NCI-H1048 (cell line): Measurements from ENCODE around the gene OGT.
"Not testable (repeated sequence)": the region's sequence is repeated elsewhere in the genome, so short reads cannot be mapped to it uniquely, and the experiment has no call there.

ENCODE experiments used
- DNase-seq: peaks from one replicate; lab custom pipeline; 2025; lab: John Stamatoyannopoulos, UW

The OGT gene

DNA sequence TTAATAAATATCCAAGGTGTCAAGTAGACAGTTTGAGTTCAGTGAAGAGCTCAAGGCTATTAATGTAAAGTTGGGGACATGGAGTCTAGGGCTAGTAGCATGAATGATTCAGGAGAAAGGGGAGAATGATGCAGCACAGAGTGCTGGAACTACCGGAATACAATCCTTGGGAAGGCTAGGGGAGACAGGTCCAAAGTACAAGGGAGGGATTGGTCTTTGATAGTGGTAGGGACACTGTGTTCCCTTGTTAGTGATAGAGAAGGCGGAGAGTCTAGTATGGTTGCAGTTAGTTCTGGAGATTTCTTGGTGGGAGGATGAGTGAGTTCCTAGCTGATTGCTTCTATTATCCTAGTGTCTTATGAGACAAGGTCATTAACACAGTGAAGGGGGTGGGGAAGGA is 54.0 kb downstream of the OGT start:
- no peak for DNase-seq

DNA sequence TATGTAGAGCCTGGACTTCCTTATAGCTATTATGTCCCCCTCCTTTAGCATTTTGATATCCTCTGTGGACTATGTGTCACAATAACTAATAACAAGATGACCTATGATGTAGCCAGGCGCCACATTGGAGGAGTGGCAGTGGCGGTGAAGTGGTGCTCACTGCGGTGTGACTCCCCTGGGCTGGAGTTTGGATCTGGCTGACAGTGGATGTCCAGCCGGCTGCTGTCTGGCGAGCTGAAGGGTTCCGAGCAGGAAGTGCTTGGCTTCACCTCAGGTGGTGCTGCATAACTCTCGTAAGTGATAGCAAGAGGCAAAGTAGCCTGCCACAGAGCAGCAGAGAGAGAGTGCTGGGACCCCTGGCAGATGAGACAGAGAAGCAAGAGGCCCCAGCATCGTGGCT is 60.3 kb downstream of the OGT start:
- not testable (repeated sequence) for DNase-seq

DNA sequence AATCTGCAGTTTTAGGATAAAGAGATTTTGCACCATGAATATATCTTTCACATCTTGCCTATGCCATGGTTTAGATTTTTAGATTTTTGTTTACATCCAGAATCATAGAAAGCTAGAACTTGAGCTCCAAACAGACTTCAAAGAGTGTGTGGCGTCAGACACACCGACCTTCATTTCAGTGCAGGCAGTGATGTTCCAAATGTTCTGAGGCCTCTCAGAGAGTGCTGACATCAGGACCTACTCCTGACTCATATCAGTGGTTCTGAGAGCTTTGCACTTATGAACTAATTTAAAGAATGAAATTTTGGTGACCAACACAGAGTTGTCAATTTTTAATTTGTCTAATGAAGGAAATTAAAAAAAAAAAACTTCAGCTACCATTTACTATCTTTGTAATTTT is 67.1 kb downstream of the OGT start:
- no peak for DNase-seq

DNA sequence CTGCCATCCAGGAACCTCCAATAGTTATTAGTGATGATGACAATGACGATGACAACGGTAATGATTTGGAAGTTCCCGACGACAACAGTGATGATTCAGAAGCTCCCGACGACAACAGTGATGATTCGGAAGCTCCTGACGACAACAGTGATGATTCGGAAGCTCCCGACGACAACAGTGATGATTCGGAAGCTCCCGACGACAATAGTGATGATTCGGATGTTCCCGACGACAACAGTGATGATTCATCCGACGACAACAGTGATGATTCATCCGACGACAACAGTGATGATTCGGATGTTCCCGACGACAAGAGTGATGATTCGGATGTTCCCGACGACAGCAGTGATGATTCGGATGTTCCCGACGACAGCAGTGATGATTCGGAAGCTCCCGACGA is 70.7 kb downstream of the OGT start:
- DNase-seq: no peak

DNA sequence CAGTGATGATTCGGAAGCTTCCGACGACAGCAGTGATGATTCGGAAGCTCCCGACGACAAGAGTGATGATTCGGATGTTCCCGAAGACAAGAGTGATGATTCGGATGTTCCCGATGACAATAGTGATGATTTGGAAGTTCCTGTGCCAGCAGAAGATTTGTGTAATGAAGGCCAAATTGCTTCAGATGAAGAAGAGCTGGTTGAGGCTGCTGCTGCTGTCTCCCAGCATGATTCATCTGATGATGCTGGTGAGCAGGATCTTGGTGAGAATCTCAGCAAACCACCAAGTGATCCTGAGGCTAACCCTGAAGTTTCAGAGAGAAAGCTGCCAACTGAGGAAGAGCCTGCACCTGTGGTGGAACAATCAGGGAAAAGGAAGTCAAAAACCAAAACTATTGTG is 71.2 kb downstream of the OGT start:
- no peak for DNase-seq

DNA sequence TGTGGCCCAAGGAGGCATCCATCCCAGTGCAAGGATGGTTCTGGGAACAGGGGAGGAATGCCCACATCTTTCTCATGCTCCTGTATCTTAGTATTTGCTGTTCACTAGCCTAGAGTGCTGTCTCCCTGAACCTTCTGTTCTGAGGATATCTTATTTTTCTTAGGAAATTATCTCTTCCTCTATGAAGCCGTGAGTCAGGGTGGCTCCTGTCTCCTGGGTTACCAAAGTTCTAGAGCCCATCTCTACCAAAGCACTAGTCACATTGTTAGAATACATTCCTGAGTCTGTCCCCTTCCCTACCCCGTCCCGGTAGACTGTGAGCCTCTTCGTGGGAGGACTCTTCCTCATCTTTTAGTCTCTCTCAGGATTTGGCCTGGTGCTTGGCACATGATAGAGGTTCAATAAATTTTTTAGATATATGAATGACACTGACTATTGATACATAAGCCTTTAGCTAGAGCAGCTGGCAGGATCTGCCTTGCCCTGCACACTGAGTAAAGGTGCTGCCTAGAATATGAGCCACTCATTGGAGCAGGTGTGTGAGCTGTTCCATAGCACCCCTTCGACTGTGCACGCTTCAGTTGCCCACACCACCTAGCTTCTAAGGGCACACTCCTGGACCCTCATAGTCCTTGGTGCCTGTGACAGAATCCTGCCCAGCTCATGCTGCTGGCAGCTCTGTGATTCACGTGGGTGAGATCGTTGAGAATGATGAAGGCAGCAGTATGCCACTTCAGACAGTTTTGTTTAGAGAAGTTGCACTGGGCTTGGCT is 72.1 kb downstream of the OGT start:
- no peak for DNase-seq

DNA sequence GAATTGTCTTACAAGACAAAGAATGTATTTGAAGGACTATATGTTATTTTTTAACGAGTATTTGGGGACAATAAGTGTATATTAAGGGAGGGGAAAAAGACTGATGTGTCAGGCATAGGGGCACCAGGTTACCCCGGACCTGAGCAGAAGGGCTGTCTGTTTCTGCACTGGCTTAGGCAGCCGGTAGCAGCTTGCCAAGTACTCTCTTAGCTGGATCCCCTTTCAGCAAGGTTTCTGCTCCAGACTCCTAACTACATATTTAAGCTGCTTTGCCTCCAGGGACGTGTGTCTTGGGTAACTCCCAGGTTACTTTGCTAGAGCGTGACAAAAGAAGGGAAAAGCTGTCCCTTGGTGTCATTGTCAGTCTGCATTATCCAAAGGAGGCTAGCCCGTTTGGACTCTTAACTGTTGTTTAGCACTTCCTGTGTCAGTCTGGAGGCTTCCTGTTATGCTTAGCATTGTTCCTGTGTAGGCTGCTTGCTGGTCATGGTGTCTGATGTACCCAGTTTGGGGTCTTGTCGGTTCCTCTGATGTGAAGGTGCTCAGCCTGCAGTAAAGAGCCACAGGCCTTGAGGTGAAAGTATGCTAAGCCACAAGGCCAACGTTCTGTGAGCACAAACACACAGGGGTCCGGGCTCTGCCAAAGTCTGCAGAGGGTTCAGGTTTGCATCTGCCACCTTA is 73.8 kb downstream of the OGT start:
- DNase-seq: no peak

DNA sequence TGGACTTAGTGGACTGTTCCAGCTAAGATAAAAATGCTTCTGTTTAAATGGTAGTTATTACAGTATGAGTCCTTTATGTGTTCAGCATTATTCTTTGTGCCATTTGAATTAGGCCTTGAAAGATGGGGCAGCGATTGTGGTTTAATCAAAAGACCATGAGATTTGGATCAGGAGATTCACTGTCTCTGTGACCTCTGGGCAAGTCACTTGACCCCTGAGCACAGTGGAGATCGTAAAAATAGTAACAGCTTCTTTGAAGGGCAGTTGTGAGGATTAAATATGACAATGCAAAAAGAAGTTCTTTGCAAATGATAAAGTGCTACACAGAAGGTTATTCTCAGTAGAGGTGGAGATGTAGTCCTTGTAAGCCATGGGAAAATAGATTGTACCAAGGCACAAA is 74.6 kb downstream of the OGT start:
- no peak for DNase-seq

DNA sequence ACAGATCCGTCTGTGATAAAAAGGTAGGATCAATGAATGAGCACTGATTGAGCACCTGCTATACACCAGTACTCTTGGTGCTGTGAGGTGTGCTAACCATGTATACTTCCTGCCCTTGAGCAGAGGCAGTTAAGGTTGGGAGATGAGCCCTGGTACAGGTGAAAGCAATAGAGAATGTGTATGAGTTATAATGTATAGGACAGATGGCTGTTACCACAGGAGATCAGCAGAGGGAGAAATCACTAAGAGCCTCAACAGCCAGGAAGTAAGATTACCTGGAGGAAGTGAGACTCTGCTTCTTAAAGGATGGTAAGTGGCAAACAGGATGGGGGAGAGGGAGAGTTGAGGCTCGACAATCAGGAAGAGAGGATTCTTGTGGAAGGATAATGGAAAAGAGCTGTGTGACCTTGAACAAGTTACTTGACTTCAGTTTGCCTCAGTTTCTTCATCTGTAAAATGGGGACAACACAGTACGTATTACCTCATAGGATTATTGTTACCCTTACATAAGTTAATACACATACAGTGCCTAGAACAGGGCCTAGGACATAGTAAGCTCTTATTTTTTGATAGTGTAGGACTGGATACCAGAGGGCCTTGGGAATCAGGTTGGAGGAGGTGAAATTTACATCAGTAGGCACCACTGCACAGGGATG is 76.3 kb downstream of the OGT start:
- DNase-seq: no peak

DNA sequence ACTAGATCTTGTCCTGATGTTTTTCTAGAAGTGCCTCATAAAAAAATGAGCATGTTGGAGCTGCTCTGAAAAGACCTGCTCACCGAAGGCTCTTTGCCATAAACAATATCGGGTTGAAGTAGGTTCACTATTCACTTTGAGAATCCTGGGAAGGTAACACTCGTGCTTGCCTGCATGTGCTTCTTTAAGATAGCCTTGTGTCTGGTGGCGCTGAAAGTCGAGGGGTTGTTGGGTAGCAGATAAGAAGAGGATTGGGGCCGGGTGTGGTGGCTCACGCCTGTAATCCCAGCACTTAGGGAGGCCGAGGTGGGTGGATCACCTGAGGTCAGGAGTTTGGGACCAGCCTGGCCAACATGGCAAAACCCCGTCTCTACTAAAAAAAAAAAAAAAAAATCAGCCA is 78.8 kb downstream of the OGT start:
- not testable (repeated sequence) for DNase-seq

DNA sequence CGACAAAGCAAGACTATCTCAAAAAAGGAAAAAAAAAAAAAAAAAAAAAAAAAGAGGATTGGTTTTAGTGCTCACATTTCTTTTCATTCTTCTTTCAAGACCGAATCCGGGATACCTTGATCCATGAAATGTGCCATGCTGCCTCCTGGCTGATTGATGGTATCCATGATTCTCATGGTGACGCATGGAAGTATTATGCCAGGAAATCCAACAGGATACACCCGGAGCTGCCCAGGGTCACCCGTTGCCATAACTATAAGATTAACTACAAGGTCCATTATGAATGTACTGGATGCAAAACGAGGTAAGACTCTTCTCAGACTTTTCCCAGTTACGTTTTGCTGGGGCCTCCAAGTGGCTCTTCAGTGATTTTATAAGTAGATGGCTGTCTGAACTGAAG is 79.4 kb downstream of the OGT start:
- no peak for DNase-seq

DNA sequence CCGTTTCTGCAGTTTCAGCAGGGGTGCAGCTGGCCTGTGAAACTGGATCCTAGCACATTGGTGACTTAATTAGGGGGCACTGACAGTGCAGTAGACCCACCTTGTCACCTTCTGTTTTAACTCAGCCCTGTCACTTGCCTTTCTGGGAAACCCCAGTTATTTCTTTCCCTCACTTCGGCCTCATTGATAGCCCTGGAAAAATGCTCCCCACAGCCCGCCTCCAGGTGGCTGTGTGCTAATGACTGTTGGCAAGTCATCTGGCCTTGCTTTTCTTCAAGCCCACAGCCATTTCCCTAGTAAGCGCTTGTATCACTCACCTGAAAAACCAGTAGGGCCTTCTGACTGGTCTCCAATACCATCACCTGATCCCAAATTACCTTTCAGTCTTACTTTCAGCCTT is 82.2 kb downstream of the OGT start:
- DNase-seq: no peak

DNA sequence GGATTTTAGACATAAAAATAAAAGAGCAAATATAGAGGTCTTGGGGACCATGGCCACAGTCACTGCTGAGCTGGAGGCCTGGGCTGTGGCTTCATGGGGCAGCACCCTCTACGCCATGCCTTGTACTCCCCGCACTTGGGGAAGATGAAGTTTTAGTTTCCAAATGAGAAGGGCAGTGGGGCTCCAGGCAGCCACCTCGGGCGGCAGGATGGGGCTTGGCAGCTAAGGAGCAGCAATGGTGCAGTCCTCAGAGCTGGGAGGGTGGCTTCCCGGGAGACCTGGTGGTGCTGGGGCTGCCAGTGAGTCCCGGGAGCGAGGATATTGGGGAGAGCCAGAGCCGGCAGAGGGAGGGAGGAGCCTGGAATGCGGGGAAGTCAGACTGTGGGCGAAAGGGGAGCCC is 83.0 kb downstream of the OGT start:
- no peak for DNase-seq

DNA sequence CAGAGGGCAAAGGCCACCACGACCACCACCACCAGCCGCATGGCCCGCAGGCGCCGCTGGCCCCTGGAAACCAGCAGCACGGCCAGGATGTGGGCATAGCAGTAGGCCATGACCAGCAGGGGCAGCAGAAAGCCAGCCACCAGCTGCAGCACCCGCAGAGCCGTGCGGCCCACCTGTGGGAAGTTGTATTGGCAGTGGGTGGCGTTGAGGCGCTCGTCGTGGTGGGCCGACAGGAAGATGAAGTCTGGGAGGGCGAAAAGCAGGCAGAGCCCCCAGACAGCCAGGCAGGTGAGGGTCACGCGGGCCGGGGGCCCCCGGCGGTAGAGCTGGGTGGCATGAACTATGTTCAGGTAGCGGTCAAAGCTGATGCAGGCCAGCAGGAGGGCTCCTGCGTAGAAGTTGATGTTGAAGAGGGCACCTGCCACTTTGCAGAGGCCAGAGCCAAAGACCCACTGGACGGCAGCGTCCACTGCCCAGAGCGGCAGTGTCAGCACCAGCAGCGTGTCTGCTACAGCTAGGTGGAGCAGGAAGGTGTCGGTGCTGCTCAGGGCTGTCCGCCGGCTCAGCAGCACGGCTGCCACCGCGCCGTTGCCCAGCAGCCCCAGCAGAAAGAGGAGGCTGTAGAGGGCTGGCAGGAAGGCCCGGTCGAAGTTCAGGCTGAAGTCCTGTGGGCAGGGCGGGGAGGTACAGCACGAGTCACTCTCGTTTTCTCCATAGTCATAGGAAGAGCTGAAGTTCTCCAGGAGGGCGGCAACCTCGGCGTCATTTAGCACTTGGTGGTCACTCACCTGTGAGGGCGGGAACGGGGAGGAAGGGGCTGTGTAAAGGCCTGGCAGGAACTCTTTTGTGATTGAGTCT is 84.0 kb downstream of the OGT start:
- no peak for DNase-seq

DNA sequence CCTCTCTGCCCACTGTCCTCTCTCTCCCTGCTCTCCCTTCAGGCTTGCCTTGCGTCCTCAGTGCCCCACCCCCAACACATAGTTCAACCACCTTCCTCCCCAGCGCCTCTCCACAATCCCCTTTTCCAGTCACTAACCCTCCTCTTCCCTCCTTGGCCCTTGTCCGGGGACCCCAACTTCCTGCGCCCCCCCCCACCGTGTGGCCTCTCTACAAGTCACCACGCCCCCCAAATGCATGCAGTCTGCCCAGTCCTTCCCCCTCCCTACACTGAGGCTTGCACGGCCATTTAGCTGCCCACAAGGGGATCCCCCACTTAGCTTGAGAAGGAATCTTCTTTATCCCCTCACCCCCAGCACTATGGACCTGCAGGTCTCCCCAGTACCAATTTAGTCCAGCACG is 84.8 kb downstream of the OGT start:
- no peak for DNase-seq

DNA sequence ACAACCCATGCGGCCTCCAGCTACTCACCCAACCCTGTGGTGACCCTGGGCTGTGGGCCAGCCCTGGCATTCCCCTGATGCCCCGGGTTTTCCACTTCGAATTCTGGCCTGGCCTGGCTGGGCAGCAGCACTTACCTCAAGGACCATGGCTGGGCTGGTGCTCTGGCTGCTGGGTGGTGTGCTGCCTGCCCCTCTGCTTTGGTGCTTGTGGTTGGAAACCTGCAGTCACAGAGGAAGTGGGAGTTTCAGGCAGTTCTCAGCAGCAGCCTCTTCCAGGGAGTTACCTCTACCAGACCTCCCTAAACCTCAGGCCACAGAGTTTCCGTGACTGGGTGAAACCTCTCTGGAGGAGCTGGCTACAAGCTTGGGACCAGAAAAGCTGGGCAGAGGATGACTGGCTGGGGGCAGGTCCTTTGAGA is 85.4 kb downstream of the OGT start, which contains the start of gene CXCR3:
Gene CXCR3 (minus strand): TSS at position 209 of the 419 bp plus-strand sequence. CDS start 62 bp downstream, at position 147.
- DNase-seq: no peak

DNA sequence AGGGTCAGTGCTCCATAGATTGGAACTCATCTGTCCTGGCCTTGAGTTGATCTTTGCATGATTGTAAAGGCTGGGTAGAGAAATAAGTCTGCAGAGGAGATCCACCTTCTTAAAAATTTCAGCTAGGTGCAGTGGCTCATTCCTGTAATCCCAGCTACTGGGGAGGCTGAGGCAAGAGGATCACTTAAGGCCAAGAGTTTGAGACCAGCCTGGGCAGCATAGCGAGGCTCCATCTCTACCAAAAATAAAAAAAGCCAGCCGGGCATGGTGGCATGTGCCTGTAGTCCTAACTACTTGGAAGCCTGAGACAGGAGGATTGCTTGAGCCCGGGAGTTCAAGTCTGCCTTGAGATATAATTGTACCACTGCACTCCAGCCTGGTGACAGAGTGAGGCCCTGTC is 85.9 kb downstream of the OGT start:
- DNase-seq: no peak

DNA sequence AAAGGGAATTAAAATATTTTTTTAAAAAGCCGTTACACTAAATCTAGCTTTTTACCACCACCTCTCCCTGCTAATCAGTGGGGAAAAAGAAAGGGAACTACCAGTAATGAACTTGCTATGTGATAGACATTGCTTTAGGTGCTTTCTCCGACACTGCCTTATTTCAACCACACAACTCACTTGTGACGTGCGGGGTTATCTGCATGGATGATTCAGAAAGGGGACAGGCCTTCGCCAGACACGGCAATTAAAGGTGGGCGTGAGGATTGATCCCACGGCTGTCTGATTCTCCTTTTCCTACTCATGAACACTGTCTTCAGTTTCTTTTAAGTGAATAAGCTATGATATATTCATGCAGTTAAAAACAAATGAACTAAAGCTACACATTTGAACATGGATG is 86.3 kb downstream of the OGT start:
- DNase-seq: no peak

DNA sequence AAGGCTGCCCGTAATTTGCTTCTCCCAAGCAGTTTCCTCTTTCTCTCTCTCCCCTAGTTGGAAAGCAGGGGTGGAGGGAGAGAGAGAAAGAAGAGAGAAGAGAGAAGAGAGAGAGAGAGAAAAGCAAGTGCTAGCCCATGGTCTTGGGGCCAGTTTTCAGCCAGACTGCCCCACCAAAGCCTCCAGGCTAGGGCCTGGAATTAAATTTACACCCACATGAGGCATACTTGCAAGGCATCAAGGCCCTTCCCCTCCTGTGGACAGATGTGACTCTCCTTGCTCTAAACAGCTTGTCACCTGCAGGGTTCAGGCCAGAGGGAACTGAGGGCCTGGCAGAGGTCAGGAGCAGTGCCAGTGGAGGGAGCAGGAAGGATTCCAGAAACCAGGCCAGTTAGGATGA is 87.1 kb downstream of the OGT start:
- DNase-seq: no peak

DNA sequence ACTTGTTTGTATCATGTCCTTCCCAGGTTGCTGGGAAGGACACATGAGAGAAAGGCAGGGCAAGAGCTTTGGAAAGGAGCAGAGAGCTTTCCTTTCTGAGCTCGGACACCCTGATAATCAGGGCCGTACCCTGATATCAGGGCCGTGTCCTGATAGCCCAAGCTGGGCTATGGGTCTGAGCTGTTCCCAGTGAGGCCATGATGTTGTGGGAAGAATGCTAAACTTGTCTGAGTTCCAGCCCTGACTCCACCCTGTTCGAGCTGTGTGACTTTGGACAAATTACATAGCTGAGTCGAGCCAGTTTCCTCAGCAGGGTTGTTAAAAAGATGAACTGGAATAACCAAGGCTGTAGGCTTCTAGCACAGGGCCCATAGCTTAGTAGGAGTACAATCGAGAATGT is 88.7 kb downstream of the OGT start:
- DNase-seq: no peak

DNA sequence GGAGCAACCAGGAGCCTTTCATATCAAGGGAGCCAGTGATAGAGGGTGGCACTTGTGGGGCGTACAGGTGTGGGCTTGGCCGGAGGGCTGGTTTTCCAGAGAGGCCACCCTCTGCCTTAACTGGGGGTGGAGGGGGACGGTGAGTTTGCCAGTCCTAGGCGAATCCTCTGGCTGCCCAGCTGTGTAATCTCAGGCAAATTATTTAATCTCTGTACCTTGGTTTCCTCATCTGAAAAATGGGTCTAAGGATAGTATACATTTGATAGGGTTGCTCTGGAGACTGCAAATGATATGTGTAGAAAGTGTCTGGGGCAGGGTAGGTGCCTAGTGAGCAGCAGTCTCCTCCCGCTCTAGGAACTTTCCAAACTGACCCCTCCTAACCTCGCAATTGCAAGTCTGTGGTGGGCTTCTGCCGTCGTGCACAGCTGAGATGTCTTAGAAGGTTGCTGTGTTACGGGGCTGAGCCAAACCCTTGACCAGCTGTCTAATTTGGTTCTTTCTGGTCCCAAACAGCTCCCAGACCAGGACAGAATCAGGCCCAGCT is 89.2 kb downstream of the OGT start:
- DNase-seq: no peak
